Tibial nerve (tissue), 4 donors: Measurements from ENCODE around the gene C12orf57.

ENCODE experiments used
- CTCF ChIP-seq, 5 experiments: fragments of 200-600 bp in 3 of 5; fragments of 450-650 bp in 2 of 5; sonication (generic) in 3 of 5; IDR thresholded peaks; one replicate each; pipeline ENCODE4 v1.5.1; 2016 to 2019; ENCODE audit warnings: antibody characterized with exemption in 5 of 5, mild to moderate bottlenecking in 3 of 5, moderate library complexity in 2 of 5
- EP300 ChIP-seq, 2 donors: sonication (generic); formaldehyde crosslinking; IDR thresholded peaks; one replicate each; pipeline ENCODE4 v1.6.1; 2017; ENCODE audit warnings: antibody characterized with exemption in 2 of 2, mild to moderate bottlenecking in 1 of 2
- POLR2A ChIP-seq, 2 donors: fragments of 450-650 bp; IDR thresholded peaks; one replicate each; pipeline ENCODE4 v1.6.1; 2017; ENCODE audit warnings: antibody characterized with exemption in 2 of 2, mild to moderate bottlenecking in 2 of 2, moderate library complexity in 2 of 2

GRCh38 chr12:6916426-6917200 lies 27.2 kb upstream of the C12orf57 start:
- TF ChIP-seq EP300 (IDR thresholded peaks at IDR 0.05) (no peak), CTCF (IDR thresholded peaks at IDR 0.05) (no peak), POLR2A (IDR thresholded peaks at IDR 0.05) (no peak)
